BE2C (cell line): ENCODE data around the gene CDH1. TPM values are rescaled to one million over a fixed set of nuclear protein-coding genes. Genes with fewer than 3 reads are reported as not detected.

ENCODE experiments used
- DNase-seq: peaks from one replicate; pipeline ENCODE4 v3.0.0-alpha.2; 2020
- H3K27me3 ChIP-seq: fragments of 250-450 bp; sonication (Bioruptor Pico); 2 replicates; pipeline ENCODE4 v1.5.1; 2020; ENCODE audit warnings: mild to moderate bottlenecking
- H3K36me3 ChIP-seq: fragments of 250-450 bp; sonication (Bioruptor Pico); 2 replicates; pipeline ENCODE4 v1.5.1; 2020; ENCODE audit warnings: mild to moderate bottlenecking
- H3K4me1 ChIP-seq: fragments of 250-450 bp; sonication (Bioruptor Pico); 2 replicates; pipeline ENCODE4 v1.5.1; 2020
- H3K4me3 ChIP-seq: 2 replicates; pipeline ENCODE4 v1.5.1; 2011; ENCODE audit warnings: low read depth, low read length
- H3K9me3 ChIP-seq: fragments of 250-450 bp; sonication (Bioruptor Pico); 2 replicates; pipeline ENCODE4 v1.5.1; 2020
- polyA plus RNA-seq: library from polyadenylated mRNA; unstranded; fragments of >200 nt; gene quantifications from one replicate; pipeline ENCODE4 v1.2.1, GENCODE V29; 2012; ENCODE audit warnings: low read depth, missing spikeins; ENCODE audit not compliant: insufficient read length, insufficient read depth
- TF ChIP-seq, protein P1 (sequence below): IDR thresholded peaks from 2 replicates; pipeline ENCODE4 v1.5.1; 2012; ENCODE audit warnings: mild to moderate bottlenecking, low read depth, low read length

CDH1 gene
- not detected for polyA plus RNA-seq

GRCh38 chr16:68737046-68737729, at the start of gene CDH1:
TSS of gene CDH1 (plus strand) at chr16:68737292. CDS start at chr16:68737416, 124 bp downstream.
- TF ChIP-seq, protein P1, sequence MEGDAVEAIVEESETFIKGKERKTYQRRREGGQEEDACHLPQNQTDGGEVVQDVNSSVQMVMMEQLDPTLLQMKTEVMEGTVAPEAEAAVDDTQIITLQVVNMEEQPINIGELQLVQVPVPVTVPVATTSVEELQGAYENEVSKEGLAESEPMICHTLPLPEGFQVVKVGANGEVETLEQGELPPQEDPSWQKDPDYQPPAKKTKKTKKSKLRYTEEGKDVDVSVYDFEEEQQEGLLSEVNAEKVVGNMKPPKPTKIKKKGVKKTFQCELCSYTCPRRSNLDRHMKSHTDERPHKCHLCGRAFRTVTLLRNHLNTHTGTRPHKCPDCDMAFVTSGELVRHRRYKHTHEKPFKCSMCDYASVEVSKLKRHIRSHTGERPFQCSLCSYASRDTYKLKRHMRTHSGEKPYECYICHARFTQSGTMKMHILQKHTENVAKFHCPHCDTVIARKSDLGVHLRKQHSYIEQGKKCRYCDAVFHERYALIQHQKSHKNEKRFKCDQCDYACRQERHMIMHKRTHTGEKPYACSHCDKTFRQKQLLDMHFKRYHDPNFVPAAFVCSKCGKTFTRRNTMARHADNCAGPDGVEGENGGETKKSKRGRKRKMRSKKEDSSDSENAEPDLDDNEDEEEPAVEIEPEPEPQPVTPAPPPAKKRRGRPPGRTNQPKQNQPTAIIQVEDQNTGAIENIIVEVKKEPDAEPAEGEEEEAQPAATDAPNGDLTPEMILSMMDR, result no peak
- Histone ChIP-seq H3K4me1 (no peaks in the 10 kb centered on the region), H3K9me3 (no peaks in the 10 kb centered on the region), H3K4me3 (no peak within 1 kb of the TSS), H3K27me3 (peaks cover 18% of the 10 kb centered on the region), H3K36me3 (no peaks in the 10 kb centered on the region)
- DNase-seq, result no peak

GRCh38 chr16:68689921-68690320, 47.2 kb upstream of the CDH1 start:
- H3K4me3 ChIP-seq, result no peak overlapping the region
- no peaks in the 10 kb centered on the region for H3K27me3 ChIP-seq
- H3K36me3 ChIP-seq, result no peaks in the 10 kb centered on the region
- H3K4me1 ChIP-seq, result no peaks in the 10 kb centered on the region
- H3K9me3 ChIP-seq, result no peaks in the 10 kb centered on the region
- TF ChIP-seq, protein P1, result no peak
- DNase-seq, result no peak

- no peaks in the 10 kb centered on the region for H3K9me3 ChIP-seq
- DNase-seq, result no peak
- H3K27me3 ChIP-seq, result no peaks in the 10 kb centered on the region
- H3K36me3 ChIP-seq, result no peaks in the 10 kb centered on the region
- no peaks in the 10 kb centered on the region for H3K4me1 ChIP-seq
- H3K4me3 ChIP-seq, result no peak overlapping the region
- TF ChIP-seq, protein P1, result no peak
Observed at GRCh38 chr16:68695575-68695974, 41.5 kb upstream of the CDH1 start.

GRCh38 chr16:68696514-68696913, 40.6 kb upstream of the CDH1 start:
- no peaks in the 10 kb centered on the region for H3K36me3 ChIP-seq
- no peak overlapping the region for H3K4me3 ChIP-seq
- DNase-seq, result no peak
- H3K27me3 ChIP-seq, result no peaks in the 10 kb centered on the region
- H3K9me3 ChIP-seq, result no peaks in the 10 kb centered on the region
- H3K4me1 ChIP-seq, result no peaks in the 10 kb centered on the region
- TF ChIP-seq, protein P1, result no peak

DNA sequence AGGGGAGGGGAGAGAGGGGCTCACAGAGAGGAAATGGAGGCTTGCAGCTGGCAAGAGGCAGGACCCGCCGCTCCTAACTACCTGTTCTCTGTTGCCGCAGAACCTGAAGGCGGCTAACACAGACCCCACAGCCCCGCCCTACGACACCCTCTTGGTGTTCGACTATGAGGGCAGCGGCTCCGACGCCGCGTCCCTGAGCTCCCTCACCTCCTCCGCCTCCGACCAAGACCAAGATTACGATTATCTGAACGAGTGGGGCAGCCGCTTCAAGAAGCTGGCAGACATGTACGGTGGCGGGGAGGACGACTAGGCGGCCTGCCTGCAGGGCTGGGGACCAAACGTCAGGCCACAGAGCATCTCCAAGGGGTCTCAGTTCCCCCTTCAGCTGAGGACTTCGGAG, 39.0 kb upstream of the CDH1 start:
- DNase-seq, result no peak
- no peaks in the 10 kb centered on the region for H3K9me3 ChIP-seq
- no peaks in the 10 kb centered on the region for H3K36me3 ChIP-seq
- TF ChIP-seq, protein P1, result no peak
- no peaks in the 10 kb centered on the region for H3K4me1 ChIP-seq
- H3K4me3 ChIP-seq, result no peak overlapping the region
- H3K27me3 ChIP-seq, result no peaks in the 10 kb centered on the region

DNA sequence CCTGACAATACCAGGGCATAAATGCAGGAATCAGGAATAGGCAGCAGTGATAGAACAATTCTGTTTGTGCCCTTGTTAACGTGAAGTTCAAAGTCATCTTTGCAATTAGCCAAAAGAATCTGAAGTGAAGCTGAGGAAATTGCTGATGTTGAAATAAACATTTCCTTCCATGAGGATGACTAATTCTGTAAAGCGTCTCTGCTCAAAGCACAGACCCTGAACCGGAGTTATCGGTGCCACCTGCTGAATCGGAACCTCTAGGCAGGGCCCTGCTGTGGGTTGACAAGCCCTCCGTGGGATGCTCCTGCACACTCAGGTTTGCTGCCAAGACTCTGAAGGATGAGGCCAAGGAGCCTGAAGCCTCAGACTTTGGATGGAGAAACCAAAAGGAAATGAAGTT, 37.0 kb upstream of the CDH1 start:
- Histone ChIP-seq H3K4me3 (no peak overlapping the region), H3K36me3 (no peaks in the 10 kb centered on the region), H3K4me1 (no peaks in the 10 kb centered on the region), H3K27me3 (no peaks in the 10 kb centered on the region), H3K9me3 (no peaks in the 10 kb centered on the region)
- no peak for DNase-seq
- TF ChIP-seq, protein P1, result no peak
